Psoas muscle (tissue), 8 donors: ENCODE data around the gene TSC1. TPM values are rescaled to one million over a fixed set of nuclear protein-coding genes. Genes with fewer than 3 reads are reported as not detected.

Experiments
- ATAC-seq, 4 donors: fragments of 200-7000 bp; cut with Tn5 transposase; one replicate each; pipeline ENCODE4 v1.9.1; 2020; ENCODE audit warnings: moderate library complexity in 3 of 4, mild to moderate bottlenecking in 2 of 4
- DNase-seq, 2 donors: peaks; one replicate each; pipeline ENCODE4 v3.0.0-alpha.2; 2020
- H3K27ac ChIP-seq: fragments of 200-600 bp; one replicate; pipeline ENCODE4 v1.8.0; 2022
- H3K27me3 ChIP-seq, 3 donors: fragments of 200-600 bp in 1 of 3; one replicate each; pipeline versions ENCODE4 v1.6.1 to v1.8.0; 2013 to 2022; ENCODE audit warnings: low read length in 2 of 3, mild to moderate bottlenecking in 2 of 3, moderate library complexity in 1 of 3; ENCODE audit not compliant: insufficient read depth in 3 of 3
- H3K36me3 ChIP-seq, 2 donors: fragments of 200-600 bp in 1 of 2; one replicate each; pipeline versions ENCODE4 v1.6.1 to v1.8.0; 2013 to 2022; ENCODE audit warnings: low read depth in 1 of 2, mild to moderate bottlenecking in 1 of 2, moderate library complexity in 1 of 2; ENCODE audit not compliant: insufficient read depth in 1 of 2
- H3K4me1 ChIP-seq: fragments of 200-600 bp; one replicate; pipeline ENCODE4 v1.8.0; 2022
- H3K4me3 ChIP-seq: fragments of 200-600 bp; one replicate; pipeline ENCODE4 v1.8.0; 2022; ENCODE audit warnings: mild to moderate bottlenecking
- H3K9me3 ChIP-seq: fragments of 200-600 bp; one replicate; pipeline ENCODE4 v1.8.0; 2022
- WGBS, 3 donors: extraction: QIAGEN DNeasy Blood & Tissue Kit; methylation state at CpG; one replicate each; pipeline versions ENCODE4 v1.1.6 to v1.1.7; 2013; 5-methylcytosine and 5-hydroxymethylcytosine counted together
- intact Hi-C, 2 donors: fragments of 100-400 bp; cut with DNase I; formaldehyde crosslinking; loops; one replicate each; pipeline versions ENCODE4 v1.11.0 to v1.14.2; 2022
- polyA plus RNA-seq, 3 donors: library from polyadenylated mRNA; stranded (reverse); fragments of 200-250 nt; gene quantifications; one replicate each; pipeline ENCODE4 v1.2.3, GENCODE V29; 2013
- total RNA-seq, 4 donors: library from RNA; stranded (reverse); fragmentation: NEBNext Ultra II Directional in 2 of 4; extraction: Animal tissue kit (Norgen Biotek cat#: 25700) in 2 of 4; gene quantifications; one replicate each; pipeline versions ENCODE4 v1.2.1 to v1.2.4, GENCODE V29; 2021 to 2023
- TF ChIP-seq, protein P1 (sequence below): fragments of 200-600 bp; IDR thresholded peaks from one replicate; pipeline ENCODE4 v1.8.0; 2022; ENCODE audit warnings: antibody characterized with exemption
- donor health status: healthy with polysubstance abuse.
- donor health status: DM: no; HTN: no; CAD: no; lungs with moderate emphysema.
- donor health status: Bipolar disorder and iron deficiency.
- donor health status: healthy.
- donor health status: DM: yes; HTN: yes; CAD: no.
- donor health status: DM: no; HTN: no; CAD: no.
- donor health status: DM: no; HTN: no; CAD: no.
- donor health status: DM: yes; HTN: yes; CAD: no.

The TSC1 gene
- total and polyA plus RNA-seq, 7 donors, result 13.1 to 38.4 (median 26.8) TPM

GRCh38 chr9:132957805-132958204 is 13.4 kb upstream of the TSC1 start:
- ATAC-seq (no peak), DNase-seq (no peak)
- intact Hi-C loops, result no loop called here
- 74 to 78% (median 77%) methylated on average over 6 of the region's 6 CpGs for WGBS, 3 donors
- no peak overlapping the region for H3K27ac ChIP-seq
- H3K4me3 ChIP-seq, result no peak overlapping the region
- H3K27me3 ChIP-seq, result peaks cover 0 to 3% (median 0%) of the 10 kb centered on the region in 3 donors
- no peaks in the 10 kb centered on the region for H3K4me1 ChIP-seq
- no peaks in the 10 kb centered on the region for H3K36me3 ChIP-seq
- peaks cover 11% of the 10 kb centered on the region for H3K9me3 ChIP-seq
- TF ChIP-seq, protein P1, sequence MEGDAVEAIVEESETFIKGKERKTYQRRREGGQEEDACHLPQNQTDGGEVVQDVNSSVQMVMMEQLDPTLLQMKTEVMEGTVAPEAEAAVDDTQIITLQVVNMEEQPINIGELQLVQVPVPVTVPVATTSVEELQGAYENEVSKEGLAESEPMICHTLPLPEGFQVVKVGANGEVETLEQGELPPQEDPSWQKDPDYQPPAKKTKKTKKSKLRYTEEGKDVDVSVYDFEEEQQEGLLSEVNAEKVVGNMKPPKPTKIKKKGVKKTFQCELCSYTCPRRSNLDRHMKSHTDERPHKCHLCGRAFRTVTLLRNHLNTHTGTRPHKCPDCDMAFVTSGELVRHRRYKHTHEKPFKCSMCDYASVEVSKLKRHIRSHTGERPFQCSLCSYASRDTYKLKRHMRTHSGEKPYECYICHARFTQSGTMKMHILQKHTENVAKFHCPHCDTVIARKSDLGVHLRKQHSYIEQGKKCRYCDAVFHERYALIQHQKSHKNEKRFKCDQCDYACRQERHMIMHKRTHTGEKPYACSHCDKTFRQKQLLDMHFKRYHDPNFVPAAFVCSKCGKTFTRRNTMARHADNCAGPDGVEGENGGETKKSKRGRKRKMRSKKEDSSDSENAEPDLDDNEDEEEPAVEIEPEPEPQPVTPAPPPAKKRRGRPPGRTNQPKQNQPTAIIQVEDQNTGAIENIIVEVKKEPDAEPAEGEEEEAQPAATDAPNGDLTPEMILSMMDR, result no peak

GRCh38 chr9:132955768-132956167 is 11.4 kb upstream of the TSC1 start:
- Histone ChIP-seq H3K27ac (no peak overlapping the region), H3K36me3 (no peaks in the 10 kb centered on the region), H3K4me1 (no peaks in the 10 kb centered on the region), H3K27me3 (peaks cover 0 to 3% (median 0%) of the 10 kb centered on the region in 3 donors), H3K9me3 (peaks cover 11% of the 10 kb centered on the region), H3K4me3 (no peak overlapping the region)
- intact Hi-C loops, result no loop called here
- DNase-seq (no peak), ATAC-seq (no peak)
- 46 to 54% (median 48%) methylated on average over 2 of the region's 2 CpGs for WGBS, 3 donors
- TF ChIP-seq, protein P1, result no peak

- Histone ChIP-seq H3K4me1 (no peaks in the 10 kb centered on the region), H3K9me3 (peaks cover 11% of the 10 kb centered on the region), H3K27me3 (peaks cover 0 to 3% (median 0%) of the 10 kb centered on the region in 3 donors), H3K27ac (no peak overlapping the region), H3K4me3 (no peak overlapping the region), H3K36me3 (no peaks in the 10 kb centered on the region)
- 76 to 84% (median 83%) methylated on average over 2 of the region's 2 CpGs for WGBS, 3 donors
- intact Hi-C loops, result no loop called here
- ATAC-seq (no peak), DNase-seq (no peak)
- TF ChIP-seq, protein P1, result no peak
These were observed 10.7 kb upstream of the TSC1 start for GRCh38 chr9:132955123-132955522.

DNA sequence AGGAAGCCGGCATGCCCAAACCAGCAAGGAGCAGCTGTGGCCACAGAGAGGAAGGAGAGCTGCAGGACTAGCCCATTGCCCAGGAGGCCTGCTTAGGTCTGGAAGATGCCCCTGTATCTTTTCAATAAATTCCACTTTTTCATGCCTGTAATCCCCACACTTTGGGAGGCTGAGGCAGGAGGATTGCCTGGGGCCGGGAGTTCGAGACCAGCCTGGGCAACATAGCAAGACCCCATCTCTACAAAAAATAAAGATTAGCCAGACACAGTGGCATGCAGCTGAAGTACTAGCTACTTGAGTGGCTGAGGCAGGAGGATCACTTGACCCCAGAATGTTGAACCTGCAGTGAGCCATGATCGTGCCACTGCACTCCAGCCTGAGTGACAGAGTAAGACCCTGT is 5.3 kb upstream of the TSC1 start:
- no peak for DNase-seq
- WGBS, 3 donors, result 81 to 83% (median 81%) methylated on average over 4 of the region's 4 CpGs

More for the DNA sequence above, 5.3 kb upstream of the TSC1 start:
- intact Hi-C loops, result no loop called here
- Histone ChIP-seq H3K4me3 (no peak overlapping the region), H3K27ac (no peak overlapping the region), H3K27me3 (no peaks in the 10 kb centered on the region), H3K36me3 (no peaks in the 10 kb centered on the region), H3K4me1 (no peaks in the 10 kb centered on the region), H3K9me3 (peaks cover 2% of the 10 kb centered on the region)
- TF ChIP-seq, protein P1, result no peak
- no peak for ATAC-seq
